ENCODE data around the gene MRPL30. TPM values are rescaled to one million over a fixed set of nuclear protein-coding genes. Genes with fewer than 3 reads are reported as not detected.
"Not testable (repeated sequence)": the region's sequence is repeated elsewhere in the genome, so short reads cannot be mapped to it uniquely, and the experiment has no call there.

MRPL30 gene
- total RNA-seq, 2 experiments from 2014 or later, result 28.8 to 30.9 TPM

- H3K36me3 ChIP-seq (ENCODE audit: insufficient read depth, low read length), result no peaks in the 10 kb centered on the region
- no peak overlapping the region for H3K4me2 ChIP-seq (ENCODE audit: low read length)
- H3K4me1 ChIP-seq (ENCODE audit: insufficient read depth, low read length, poor library complexity, severe bottlenecking), result no peaks in the 10 kb centered on the region
- no peak overlapping the region for H3K27ac ChIP-seq (ENCODE audit: low read depth, low read length, poor library complexity, severe bottlenecking)
- H3K4me3 ChIP-seq (ENCODE audit: low read depth, low read length, poor library complexity, severe bottlenecking), result no peak overlapping the region
- H3K9me2 ChIP-seq (ENCODE audit: insufficient read depth, low read length), result no peaks in the 10 kb centered on the region
- no TSS peak for BruUV-seq (replicated peaks)
- no peaks in the 10 kb centered on the region for H3K79me2 ChIP-seq (ENCODE audit: insufficient read depth, low read depth, low read length)
- H2AFZ ChIP-seq (ENCODE audit: low read length), result no peak overlapping the region
- POLR2A ChIA-PET, result interaction anchor here (0.7 kb wide), 1 partner anchor 255 kb away, joined by 3 read pairs; no protein-coding TSS in a partner anchor
- intact Hi-C loops (cut with micrococcal nuclease; ENCODE audit: unreplicated experiment), result no loop called here
- no peak for DNase-seq (ENCODE audit: low spot score)
- H3K9me3 ChIP-seq (ENCODE audit: low read length), result no peaks in the 10 kb centered on the region
- no peaks in the 10 kb centered on the region for H4K20me1 ChIP-seq (ENCODE audit: insufficient read depth, low read length)
- TF ChIP-seq EZH2phosphoT487 (IDR thresholded peaks at IDR 0.05; ENCODE audit: borderline replicate concordance, low read depth, low read length) (no peak), CTCF (conservative IDR thresholded peaks at IDR 0.05; ENCODE audit: low read length) (no peak)
- CTCF ChIA-PET (ENCODE audit: unreplicated experiment), result no interaction called here
Observed at GRCh38 chr2:99217929-99218501, 37.0 kb downstream of the MRPL30 start.

GRCh38 chr2:99233177-99233576, 52.2 kb downstream of the MRPL30 start:
- H2AFZ ChIP-seq (ENCODE audit: low read length); H3K4me2 ChIP-seq (ENCODE audit: low read length); intact Hi-C loops (cut with micrococcal nuclease; ENCODE audit: unreplicated experiment); H3K27ac ChIP-seq (ENCODE audit: low read depth, low read length, poor library complexity, severe bottlenecking); H4K20me1 ChIP-seq (ENCODE audit: insufficient read depth, low read length); H3K9me3 ChIP-seq (ENCODE audit: low read length); H3K79me2 ChIP-seq (ENCODE audit: insufficient read depth, low read depth, low read length); H3K9me2 ChIP-seq (ENCODE audit: insufficient read depth, low read length); DNase-seq (ENCODE audit: low spot score); POLR2A ChIA-PET; CTCF ChIA-PET (ENCODE audit: unreplicated experiment); BruUV-seq (replicated peaks); H3K4me3 ChIP-seq (ENCODE audit: low read depth, low read length, poor library complexity, severe bottlenecking); H3K4me1 ChIP-seq (ENCODE audit: insufficient read depth, low read length, poor library complexity, severe bottlenecking); H3K36me3 ChIP-seq (ENCODE audit: insufficient read depth, low read length): not testable (repeated sequence)

- CTCF ChIA-PET (ENCODE audit: unreplicated experiment), result no interaction called here
- no TSS peak for BruUV-seq (replicated peaks)
- no peaks in the 10 kb centered on the region for H3K79me2 ChIP-seq (ENCODE audit: insufficient read depth, low read depth, low read length)
- intact Hi-C loops (cut with micrococcal nuclease; ENCODE audit: unreplicated experiment), result no loop called here
- POLR2A ChIA-PET, result no interaction called here
- no peaks in the 10 kb centered on the region for H3K9me3 ChIP-seq (ENCODE audit: low read length)
- no peak overlapping the region for H3K4me2 ChIP-seq (ENCODE audit: low read length)
- no peaks in the 10 kb centered on the region for H3K4me1 ChIP-seq (ENCODE audit: insufficient read depth, low read length, poor library complexity, severe bottlenecking)
- DNase-seq (ENCODE audit: low spot score), result no peak
- H2AFZ ChIP-seq (ENCODE audit: low read length), result no peak overlapping the region
- no peak overlapping the region for H3K4me3 ChIP-seq (ENCODE audit: low read depth, low read length, poor library complexity, severe bottlenecking)
- TF ChIP-seq CTCF (conservative IDR thresholded peaks at IDR 0.05; ENCODE audit: low read length) (no peak), EZH2phosphoT487 (IDR thresholded peaks at IDR 0.05; ENCODE audit: borderline replicate concordance, low read depth, low read length) (no peak)
- H4K20me1 ChIP-seq (ENCODE audit: insufficient read depth, low read length), result no peaks in the 10 kb centered on the region
- H3K36me3 ChIP-seq (ENCODE audit: insufficient read depth, low read length), result no peaks in the 10 kb centered on the region
- no peaks in the 10 kb centered on the region for H3K9me2 ChIP-seq (ENCODE audit: insufficient read depth, low read length)
- no peak overlapping the region for H3K27ac ChIP-seq (ENCODE audit: low read depth, low read length, poor library complexity, severe bottlenecking)
Observed at GRCh38 chr2:99238599-99238998, 57.6 kb downstream of the MRPL30 start.

Measured in OCI-LY7 (cell line).